Measurements from ENCODE around the gene NUDT16L1. TPM values are rescaled to one million over a fixed set of nuclear protein-coding genes. Genes with fewer than 3 reads are reported as not detected.

Gene NUDT16L1
- total RNA-seq, 6 donors from 2014 or later, result 14.9 to 66.0 (median 34.1) TPM

- no peak for DNase-seq
- peaks cover 0 to 73% (median 38%) of the 10 kb centered on the region in 4 donors for H3K36me3 ChIP-seq
- WGBS, 2 donors, result 95 to 98% methylated on average over 4 of the region's 4 CpGs
Measured at GRCh38 chr16:4709481-4709880, 16.1 kb downstream of the NUDT16L1 start.

DNA sequence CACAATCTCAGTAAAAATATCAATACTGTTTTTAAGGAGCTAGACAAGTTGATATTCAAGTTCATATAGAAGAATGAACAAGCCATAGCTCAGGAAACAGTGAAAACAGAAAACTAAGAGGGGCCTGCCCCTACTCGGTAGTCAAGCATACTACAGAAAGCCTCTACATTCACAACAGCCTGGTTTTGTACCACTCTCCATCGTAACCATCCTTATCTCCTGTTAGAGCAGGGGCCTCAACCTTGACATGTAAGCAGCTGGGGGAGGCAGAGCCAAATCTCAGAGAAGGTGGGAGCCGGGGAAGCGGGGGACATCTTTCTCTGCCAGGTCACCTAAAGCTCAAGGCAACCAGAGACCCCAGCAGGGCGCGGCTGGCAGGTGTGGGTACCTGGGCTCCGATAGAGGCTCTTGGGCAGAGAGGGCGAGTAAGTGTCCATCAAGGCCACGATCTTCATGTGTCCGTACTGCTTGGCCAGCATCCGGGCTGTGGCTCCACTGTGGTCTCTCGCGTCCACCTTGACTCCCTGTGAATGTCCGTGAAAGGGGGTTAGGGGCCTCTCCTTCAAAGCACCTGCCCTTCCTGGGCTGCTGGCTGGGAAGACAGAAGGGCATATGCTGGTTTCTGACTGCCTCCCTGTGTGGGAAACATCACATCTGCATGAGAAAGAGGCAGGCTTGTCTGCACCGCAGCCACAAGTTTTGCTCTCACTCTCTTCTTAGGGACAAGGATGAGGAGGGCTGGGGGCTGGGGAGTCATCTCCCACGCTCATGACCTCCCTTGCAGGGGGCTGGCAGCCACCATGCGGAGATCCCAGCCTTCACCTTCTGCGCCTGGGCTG is 20.5 kb downstream of the NUDT16L1 start:
- Histone ChIP-seq H3K36me3 (peaks cover 0 to 72% (median 31%) of the 10 kb centered on the region in 4 donors), H3K4me1 (no peaks in the 10 kb centered on the region), H3K27me3 (no peaks in the 10 kb centered on the region), H3K9me3 (no peaks in the 10 kb centered on the region), H3K4me3 (no peak overlapping the region), H3K27ac (no peak overlapping the region)
- no peak for ATAC-seq (ENCODE audit: low FRiP score in 2 of 2)
- 86 to 90% methylated on average over 9 to 18 of the region's 18 CpGs for WGBS, 2 donors
- no peak for DNase-seq
- TF ChIP-seq CTCF (IDR thresholded peaks at IDR 0.05), result no peak
- no peak for TF ChIP-seq EP300 (IDR thresholded peaks at IDR 0.05)
- TF ChIP-seq POLR2A (IDR thresholded peaks at IDR 0.05), result no peak
- TF ChIP-seq POLR2AphosphoS5 (IDR thresholded peaks at IDR 0.05), result no peak

More at GRCh38 chr16:4709481-4709880, 16.1 kb downstream of the NUDT16L1 start:
- no peaks in the 10 kb centered on the region for H3K27me3 ChIP-seq
- no peak overlapping the region for H3K4me3 ChIP-seq
- H3K4me1 ChIP-seq, result no peaks in the 10 kb centered on the region
- H3K9me3 ChIP-seq, result no peaks in the 10 kb centered on the region
- TF ChIP-seq POLR2AphosphoS5 (IDR thresholded peaks at IDR 0.05) (no peak), EP300 (IDR thresholded peaks at IDR 0.05) (no peak), POLR2A (IDR thresholded peaks at IDR 0.05) (no peak), CTCF (IDR thresholded peaks at IDR 0.05) (no peak)
- no peak overlapping the region for H3K27ac ChIP-seq
- ATAC-seq (ENCODE audit: low FRiP score in 2 of 2), result no peak

DNA sequence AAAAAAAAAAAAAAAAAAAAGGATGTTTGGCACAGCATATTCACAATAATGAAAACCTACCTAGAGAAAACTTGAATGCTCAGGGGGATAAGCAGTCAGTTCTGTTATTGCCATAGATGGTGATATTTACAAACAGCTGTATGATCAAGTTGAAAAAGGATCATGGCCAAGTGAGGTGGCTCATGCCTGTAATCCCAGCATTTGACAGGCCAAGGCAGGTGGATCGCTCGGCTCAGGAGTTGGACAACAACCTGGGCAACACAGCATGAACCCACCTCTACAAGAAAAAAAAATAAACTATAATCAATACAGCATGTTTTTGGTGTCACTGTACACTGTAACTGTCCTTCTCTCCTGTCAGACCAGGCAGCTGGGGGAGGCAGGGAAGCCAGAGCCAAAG is 21.6 kb downstream of the NUDT16L1 start:
- Histone ChIP-seq H3K36me3 (peaks cover 0 to 66% (median 29%) of the 10 kb centered on the region in 4 donors), H3K4me3 (no peak overlapping the region), H3K27me3 (no peaks in the 10 kb centered on the region), H3K9me3 (no peaks in the 10 kb centered on the region), H3K4me1 (no peaks in the 10 kb centered on the region), H3K27ac (no peak overlapping the region)
- TF ChIP-seq EP300 (IDR thresholded peaks at IDR 0.05), result no peak
- TF ChIP-seq POLR2AphosphoS5 (IDR thresholded peaks at IDR 0.05), result no peak
- no peak for TF ChIP-seq CTCF (IDR thresholded peaks at IDR 0.05)
- TF ChIP-seq POLR2A (IDR thresholded peaks at IDR 0.05), result no peak
- 96% methylated on average over 2 of the region's 2 CpGs for WGBS, 2 donors
- DNase-seq (no peak), ATAC-seq (ENCODE audit: low FRiP score in 2 of 2) (no peak)

- TF ChIP-seq POLR2AphosphoS5 (IDR thresholded peaks at IDR 0.05) (no peak), EP300 (IDR thresholded peaks at IDR 0.05) (no peak), CTCF (IDR thresholded peaks at IDR 0.05) (no peak), POLR2A (IDR thresholded peaks at IDR 0.05) (no peak)
- Histone ChIP-seq H3K4me3 (no peak overlapping the region), H3K4me1 (no peaks in the 10 kb centered on the region), H3K27ac (no peak overlapping the region), H3K27me3 (no peaks in the 10 kb centered on the region), H3K9me3 (no peaks in the 10 kb centered on the region), H3K36me3 (peaks cover 0 to 63% (median 17%) of the 10 kb centered on the region in 4 donors)
- WGBS, 2 donors, result 74 to 85% methylated on average over 4 to 5 of the region's 5 CpGs
- DNase-seq (no peak), ATAC-seq (ENCODE audit: low FRiP score in 2 of 2) (no peak)
Measured at GRCh38 chr16:4718466-4718865, 25.1 kb downstream of the NUDT16L1 start.
